Suprapubic skin (tissue), 4 donors: ENCODE measurements around the gene ZMAT3. TPM values are rescaled to one million over a fixed set of nuclear protein-coding genes. Genes with fewer than 3 reads are reported as not detected.

ENCODE experiments used
- DNase-seq, 2 donors: peaks; one replicate each; pipeline ENCODE4 v3.0.0-alpha.2; 2019; ENCODE audit warnings: low spot score in 2 of 2
- H3K27ac ChIP-seq: fragments of 200-600 bp; sonication (generic); one replicate; pipeline ENCODE4 v1.5.1; 2019
- H3K27me3 ChIP-seq: fragments of 200-600 bp; sonication (generic); one replicate; pipeline ENCODE4 v1.5.1; 2019
- H3K36me3 ChIP-seq: fragments of 200-600 bp; sonication (generic); one replicate; pipeline ENCODE4 v1.5.1; 2019
- H3K4me1 ChIP-seq: fragments of 200-600 bp; sonication (generic); one replicate; pipeline ENCODE4 v1.5.1; 2019
- H3K4me3 ChIP-seq: fragments of 200-600 bp; sonication (generic); one replicate; pipeline ENCODE4 v1.5.1; 2019; ENCODE audit warnings: mild to moderate bottlenecking
- H3K9me3 ChIP-seq: fragments of 200-600 bp; sonication (generic); one replicate; pipeline ENCODE4 v1.5.1; 2019
- CTCF ChIP-seq, 2 donors: fragments of 200-600 bp in 1 of 2; fragments of 450-650 bp in 1 of 2; sonication (generic) in 1 of 2; IDR thresholded peaks; one replicate each; pipeline ENCODE4 v1.5.1; 2016 to 2019; ENCODE audit warnings: antibody characterized with exemption in 2 of 2, mild to moderate bottlenecking in 1 of 2, moderate library complexity in 1 of 2
- EP300 ChIP-seq: sonication (generic); formaldehyde crosslinking; IDR thresholded peaks from one replicate; pipeline ENCODE4 v1.6.1; 2017; ENCODE audit warnings: antibody characterized with exemption
- POLR2A ChIP-seq, 2 donors: fragments of 450-650 bp; IDR thresholded peaks; one replicate each; pipeline ENCODE4 v1.6.1; 2017; ENCODE audit warnings: antibody characterized with exemption in 2 of 2, mild to moderate bottlenecking in 2 of 2, moderate library complexity in 2 of 2
- POLR2AphosphoS5 ChIP-seq, 3 donors: sonication (generic); formaldehyde crosslinking; IDR thresholded peaks; one replicate each; pipeline ENCODE4 v1.6.1; 2017; ENCODE audit warnings: antibody characterized with exemption in 3 of 3
- whole genome bisulfite sequencing: methylation state at CpG from one replicate; pipeline ENCODE4 v1.1.5; 2018; 5-methylcytosine and 5-hydroxymethylcytosine counted together
- total RNA-seq, 4 donors: library from RNA; depleted of rRNA; stranded (reverse); fragments of >200 nt; gene quantifications; one replicate each; pipeline ENCODE4 v1.1.0, GENCODE V29; 2016

ZMAT3 gene
- total RNA-seq, 4 donors from 2014 or later, result 11.3 to 13.5 (median 12.0) TPM

- no peak overlapping the region for H3K4me3 ChIP-seq
- no peak for DNase-seq
- no peaks in the 10 kb centered on the region for H3K27me3 ChIP-seq
- 53% methylated on average over 2 of the region's 2 CpGs for WGBS
- no peaks in the 10 kb centered on the region for H3K36me3 ChIP-seq
- H3K9me3 ChIP-seq, result no peaks in the 10 kb centered on the region
- TF ChIP-seq POLR2A (IDR thresholded peaks at IDR 0.05) (no peak), EP300 (no peak), CTCF (IDR thresholded peaks at IDR 0.05) (no peak), POLR2AphosphoS5 (IDR thresholded peaks at IDR 0.05) (no peak)
- H3K4me1 ChIP-seq, result no peaks in the 10 kb centered on the region
- no peak overlapping the region for H3K27ac ChIP-seq
These were observed 16.7 kb upstream of the ZMAT3 start for GRCh38 chr3:179088306-179088705.

- H3K9me3 ChIP-seq, result no peaks in the 10 kb centered on the region
- no peak for TF ChIP-seq POLR2A (IDR thresholded peaks at IDR 0.05)
- TF ChIP-seq POLR2AphosphoS5 (IDR thresholded peaks at IDR 0.05), result no peak
- no peak for TF ChIP-seq CTCF (IDR thresholded peaks at IDR 0.05)
- no peak for TF ChIP-seq EP300
- DNase-seq, result no peak
- H3K27me3 ChIP-seq, result no peaks in the 10 kb centered on the region
- H3K36me3 ChIP-seq, result no peaks in the 10 kb centered on the region
- WGBS, result 65% methylated on average over 2 of the region's 2 CpGs
- H3K4me3 ChIP-seq, result no peak overlapping the region
- H3K27ac ChIP-seq, result no peak overlapping the region
- no peaks in the 10 kb centered on the region for H3K4me1 ChIP-seq
These were observed 12.4 kb upstream of the ZMAT3 start for GRCh38 chr3:179083977-179084376.

GRCh38 chr3:179082416-179082815 lies 10.8 kb upstream of the ZMAT3 start:
- H3K36me3 ChIP-seq, result no peaks in the 10 kb centered on the region
- no peak overlapping the region for H3K27ac ChIP-seq
- H3K27me3 ChIP-seq, result no peaks in the 10 kb centered on the region
- H3K4me3 ChIP-seq, result no peak overlapping the region
- 62% methylated on average over 3 of the region's 3 CpGs for WGBS
- no peaks in the 10 kb centered on the region for H3K4me1 ChIP-seq
- H3K9me3 ChIP-seq, result no peaks in the 10 kb centered on the region
- DNase-seq, result no peak
- no peak for TF ChIP-seq CTCF (IDR thresholded peaks at IDR 0.05)
- no peak for TF ChIP-seq POLR2AphosphoS5 (IDR thresholded peaks at IDR 0.05)
- no peak for TF ChIP-seq POLR2A (IDR thresholded peaks at IDR 0.05)
- TF ChIP-seq EP300, result no peak

- DNase-seq, result no peak
- Histone ChIP-seq H3K36me3 (no peaks in the 10 kb centered on the region), H3K9me3 (no peaks in the 10 kb centered on the region), H3K27ac (no peak overlapping the region), H3K27me3 (no peaks in the 10 kb centered on the region), H3K4me1 (no peaks in the 10 kb centered on the region), H3K4me3 (no peak overlapping the region)
- 80% methylated on average over 2 of the region's 2 CpGs for WGBS
- no peak for TF ChIP-seq CTCF (IDR thresholded peaks at IDR 0.05)
- TF ChIP-seq POLR2A (IDR thresholded peaks at IDR 0.05), result no peak
- TF ChIP-seq EP300, result no peak
- TF ChIP-seq POLR2AphosphoS5 (IDR thresholded peaks at IDR 0.05), result no peak
These were observed 10.3 kb upstream of the ZMAT3 start for GRCh38 chr3:179081885-179082284.

GRCh38 chr3:179079537-179079936 lies 7.9 kb upstream of the ZMAT3 start:
- H3K36me3 ChIP-seq, result no peaks in the 10 kb centered on the region
- no peak overlapping the region for H3K27ac ChIP-seq
- no peaks in the 10 kb centered on the region for H3K9me3 ChIP-seq
- DNase-seq, result no peak
- H3K4me3 ChIP-seq, result no peak overlapping the region
- no peak for TF ChIP-seq POLR2AphosphoS5 (IDR thresholded peaks at IDR 0.05)
- no peak for TF ChIP-seq EP300
- TF ChIP-seq POLR2A (IDR thresholded peaks at IDR 0.05), result no peak
- TF ChIP-seq CTCF (IDR thresholded peaks at IDR 0.05), result no peak
- 76% methylated on average over 4 of the region's 4 CpGs for WGBS
- H3K27me3 ChIP-seq, result no peaks in the 10 kb centered on the region
- no peaks in the 10 kb centered on the region for H3K4me1 ChIP-seq
